GM12873 (cell line): ENCODE data around the gene KRT6B.

Experiments
- CTCF ChIP-seq: IDR thresholded peaks from 2 replicates; pipeline ENCODE4 v1.5.1; 2012; ENCODE audit warnings: low read depth, mild to moderate bottlenecking, moderate library complexity, low read length, control low read depth; ENCODE audit not compliant: insufficient read depth; ENCODE audit errors: missing control alignments

The KRT6B gene

GRCh38 chr12:52480073-52480472 is 28.1 kb upstream of the KRT6B start:
- TF ChIP-seq CTCF, result no peak

- no peak for TF ChIP-seq CTCF
Observed at GRCh38 chr12:52477651-52478050, 25.7 kb upstream of the KRT6B start.

- no peak for TF ChIP-seq CTCF
Observed at GRCh38 chr12:52474212-52474611, 22.3 kb upstream of the KRT6B start.

GRCh38 chr12:52473768-52474167 is 21.8 kb upstream of the KRT6B start, which contains the start of gene KRT6C:
KRT6C (minus strand) TSS chr12:52473805; CDS start chr12:52473737, 68 bp downstream.
- no peak for TF ChIP-seq CTCF

GRCh38 chr12:52469853-52470252 is 17.9 kb upstream of the KRT6B start:
- no peak for TF ChIP-seq CTCF

- TF ChIP-seq CTCF, result no peak
Observed at GRCh38 chr12:52464897-52465296, 13.0 kb upstream of the KRT6B start.

GRCh38 chr12:52461693-52462092 is 9.7 kb upstream of the KRT6B start:
- TF ChIP-seq CTCF, result no peak
